ENCODE results near the gene ZNF583.

ZNF583 gene

DNA sequence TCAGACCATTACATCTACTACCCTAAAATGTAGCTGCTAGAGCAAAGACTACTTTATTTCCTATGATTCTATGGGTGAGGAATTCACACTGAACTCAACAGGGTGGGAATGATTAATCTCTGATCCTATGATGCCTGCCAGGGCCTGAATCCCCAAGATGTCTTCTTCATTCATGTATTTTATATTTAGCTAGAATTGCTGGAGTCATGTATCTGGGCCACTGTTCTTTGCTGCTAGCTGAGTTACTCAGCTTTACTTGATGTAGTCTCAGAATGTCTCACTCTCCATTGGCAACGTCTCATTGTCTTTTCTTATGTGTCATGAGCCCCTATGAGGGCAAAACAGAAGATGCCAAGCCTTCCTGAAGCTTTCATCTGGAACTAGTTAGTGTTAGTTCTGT, 31.9 kb upstream of the ZNF583 start:
- TF ChIP-seq, protein P1, sequence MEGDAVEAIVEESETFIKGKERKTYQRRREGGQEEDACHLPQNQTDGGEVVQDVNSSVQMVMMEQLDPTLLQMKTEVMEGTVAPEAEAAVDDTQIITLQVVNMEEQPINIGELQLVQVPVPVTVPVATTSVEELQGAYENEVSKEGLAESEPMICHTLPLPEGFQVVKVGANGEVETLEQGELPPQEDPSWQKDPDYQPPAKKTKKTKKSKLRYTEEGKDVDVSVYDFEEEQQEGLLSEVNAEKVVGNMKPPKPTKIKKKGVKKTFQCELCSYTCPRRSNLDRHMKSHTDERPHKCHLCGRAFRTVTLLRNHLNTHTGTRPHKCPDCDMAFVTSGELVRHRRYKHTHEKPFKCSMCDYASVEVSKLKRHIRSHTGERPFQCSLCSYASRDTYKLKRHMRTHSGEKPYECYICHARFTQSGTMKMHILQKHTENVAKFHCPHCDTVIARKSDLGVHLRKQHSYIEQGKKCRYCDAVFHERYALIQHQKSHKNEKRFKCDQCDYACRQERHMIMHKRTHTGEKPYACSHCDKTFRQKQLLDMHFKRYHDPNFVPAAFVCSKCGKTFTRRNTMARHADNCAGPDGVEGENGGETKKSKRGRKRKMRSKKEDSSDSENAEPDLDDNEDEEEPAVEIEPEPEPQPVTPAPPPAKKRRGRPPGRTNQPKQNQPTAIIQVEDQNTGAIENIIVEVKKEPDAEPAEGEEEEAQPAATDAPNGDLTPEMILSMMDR (IDR thresholded peaks at IDR 0.05; ENCODE audit: extremely low read depth, insufficient read depth, missing control alignments): no peak
- in situ Hi-C loops (cut with MboI; ENCODE audit: low pct_unique_long_range_greater_than_20kb, low sequenced_read_pairs, unreplicated experiment): no loop called here
- DNase-seq (ENCODE audit: low spot score): no peak

DNA sequence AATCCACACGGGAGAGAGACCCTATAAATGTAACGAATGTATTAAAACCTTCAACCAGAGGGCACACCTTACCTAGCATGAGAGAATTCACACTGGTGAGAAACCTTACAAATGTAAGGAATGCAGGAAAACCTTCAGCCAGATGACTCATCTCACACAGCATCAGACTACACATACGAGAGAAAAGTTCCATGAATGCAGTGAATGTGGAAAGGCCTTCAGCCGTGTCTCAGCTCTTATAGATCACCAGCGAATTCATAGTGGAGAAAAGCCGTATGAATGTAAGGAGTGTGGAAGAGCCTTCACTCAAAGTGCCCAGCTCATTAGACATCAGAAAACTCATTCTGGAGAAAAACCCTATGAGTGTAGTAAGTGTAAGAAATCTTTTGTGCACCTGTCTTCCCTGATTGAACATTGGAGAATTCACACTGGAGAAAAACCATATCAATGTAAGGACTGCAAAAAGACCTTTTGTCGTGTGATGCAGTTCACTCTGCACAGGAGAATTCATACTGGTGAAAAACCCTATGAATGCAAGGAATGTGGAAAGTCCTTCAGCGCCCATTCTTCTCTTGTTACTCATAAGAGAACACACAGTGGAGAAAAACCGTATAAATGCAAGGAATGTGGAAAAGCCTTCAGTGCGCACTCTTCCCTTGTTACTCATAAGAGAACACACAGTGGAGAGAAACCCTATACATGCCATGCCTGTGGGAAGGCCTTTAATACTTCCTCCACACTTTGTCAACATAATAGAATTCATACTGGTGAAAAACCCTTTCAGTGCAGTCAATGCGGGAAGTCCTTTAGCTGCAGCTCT, 26.8 kb upstream of the ZNF583 start:
- TF ChIP-seq, protein P1 (IDR thresholded peaks at IDR 0.05; ENCODE audit: extremely low read depth, insufficient read depth, missing control alignments): no peak
- in situ Hi-C loops (cut with MboI; ENCODE audit: low pct_unique_long_range_greater_than_20kb, low sequenced_read_pairs, unreplicated experiment): no loop called here
- no peak for DNase-seq (ENCODE audit: low spot score)

DNA sequence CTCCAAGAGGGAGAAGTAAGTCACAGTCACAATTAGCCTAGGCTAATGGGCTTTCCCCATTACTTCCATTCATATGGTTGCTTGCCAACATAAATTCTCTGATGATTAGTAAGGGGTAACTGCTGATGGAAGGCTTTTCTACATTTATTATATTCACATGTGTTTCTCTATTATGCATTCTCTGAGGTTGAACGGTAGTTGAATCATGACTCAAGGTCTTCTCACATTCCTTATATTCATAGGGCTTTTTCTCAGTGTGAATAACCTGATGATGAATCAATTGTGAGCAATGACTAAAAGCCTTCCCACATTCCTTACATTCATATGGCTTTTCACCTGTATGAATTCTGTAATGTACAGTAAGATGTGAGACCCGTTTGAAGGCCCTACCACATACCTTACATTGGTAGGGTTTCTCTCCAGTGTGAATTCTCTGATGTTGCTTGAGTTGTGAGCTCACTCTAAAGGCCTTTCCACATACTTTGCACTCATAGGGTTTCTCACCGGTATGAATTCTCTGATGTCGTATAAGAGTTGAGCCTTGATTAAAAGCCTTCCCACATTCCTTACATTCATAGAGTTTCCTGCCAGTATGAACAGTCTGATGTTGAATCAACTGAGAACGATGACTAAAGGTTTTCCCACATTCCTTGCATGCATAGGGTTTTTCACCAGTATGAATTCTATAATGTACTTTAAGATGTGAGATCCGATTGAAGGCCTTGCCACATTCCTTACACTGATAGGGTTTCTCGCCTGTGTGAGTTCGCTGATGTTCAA, 20.1 kb upstream of the ZNF583 start:
- TF ChIP-seq, protein P1 (IDR thresholded peaks at IDR 0.05; ENCODE audit: extremely low read depth, insufficient read depth, missing control alignments): no peak
- in situ Hi-C loops (cut with MboI; ENCODE audit: low pct_unique_long_range_greater_than_20kb, low sequenced_read_pairs, unreplicated experiment): no loop called here
- no peak for DNase-seq (ENCODE audit: low spot score)

DNA sequence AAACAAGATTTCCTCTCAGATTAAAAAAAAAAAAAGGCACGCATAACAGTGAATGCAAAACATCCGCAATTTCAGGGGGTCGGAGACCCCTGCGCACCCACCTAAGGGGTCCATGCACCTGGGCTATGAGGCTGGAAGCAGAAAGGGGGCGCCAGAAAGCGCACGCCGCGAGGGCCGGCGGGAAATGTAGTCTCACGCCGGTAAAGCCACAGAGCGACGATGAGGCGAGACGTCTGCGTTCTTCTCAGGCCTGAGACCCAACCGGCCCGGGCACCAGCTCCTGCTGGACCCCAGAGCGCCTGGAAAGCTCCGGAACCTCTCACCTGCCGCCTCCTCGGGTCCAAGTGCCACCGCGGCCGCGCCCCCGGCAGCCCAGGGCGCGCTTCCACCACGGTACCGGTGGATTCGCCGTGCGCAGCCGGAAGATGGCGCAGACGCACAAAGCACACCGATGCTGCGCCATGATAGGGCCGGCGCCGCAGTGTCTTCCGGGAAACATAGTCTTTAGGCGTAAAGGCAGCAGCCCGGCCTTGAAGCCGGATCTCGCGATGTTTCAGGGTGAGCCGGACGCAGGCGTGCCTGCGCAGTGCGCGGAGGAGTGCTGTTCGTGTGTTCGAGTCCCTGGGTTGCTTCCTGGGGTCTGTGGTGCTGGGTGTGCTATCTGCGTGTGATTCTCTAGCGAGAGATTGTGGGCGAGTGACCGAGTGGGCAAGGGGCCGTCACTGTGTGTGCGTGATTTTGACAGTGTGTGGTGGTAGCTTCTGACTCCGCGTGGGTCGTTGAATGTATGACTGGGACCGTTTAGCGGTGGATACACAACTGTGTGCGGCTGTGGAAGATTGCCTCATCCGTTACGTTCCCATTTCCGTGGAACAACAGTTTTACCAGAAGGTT, 10.8 kb upstream of the ZNF583 start, which contains the start of gene ZNF582:
ZNF582 (minus strand) TSS at position 416 of the 894 bp plus-strand sequence. CDS start 1,782 bp downstream, outside the sequence.
- in situ Hi-C loops (cut with MboI; ENCODE audit: low pct_unique_long_range_greater_than_20kb, low sequenced_read_pairs, unreplicated experiment): no loop called here
- DNase-seq (ENCODE audit: low spot score): peak; percentile 94
- TF ChIP-seq, protein P1 (IDR thresholded peaks at IDR 0.05; ENCODE audit: extremely low read depth, insufficient read depth, missing control alignments): peak; percentile 96

DNA sequence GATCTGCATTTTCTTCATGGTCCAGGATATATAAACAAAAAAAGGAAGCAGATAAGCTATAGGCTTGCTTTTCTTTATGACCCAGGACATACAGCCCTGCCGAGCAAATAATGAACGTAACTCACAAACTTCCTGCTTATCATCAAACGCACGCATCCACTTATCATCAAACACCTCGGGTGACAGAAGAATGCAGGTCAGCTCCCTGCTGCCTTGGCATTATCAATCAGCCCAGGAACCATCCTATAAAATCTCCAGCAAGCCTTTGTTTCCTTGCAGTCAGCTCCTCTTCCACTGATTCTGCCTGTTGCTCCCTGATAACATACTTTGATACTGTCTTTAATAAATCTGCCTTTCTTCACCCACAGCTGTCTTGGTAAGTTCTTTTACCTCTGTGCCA, 5.3 kb upstream of the ZNF583 start:
- in situ Hi-C loops (cut with MboI; ENCODE audit: low pct_unique_long_range_greater_than_20kb, low sequenced_read_pairs, unreplicated experiment): no loop called here
- TF ChIP-seq, protein P1 (IDR thresholded peaks at IDR 0.05; ENCODE audit: extremely low read depth, insufficient read depth, missing control alignments): no peak
- DNase-seq (ENCODE audit: low spot score): no peak

DNA sequence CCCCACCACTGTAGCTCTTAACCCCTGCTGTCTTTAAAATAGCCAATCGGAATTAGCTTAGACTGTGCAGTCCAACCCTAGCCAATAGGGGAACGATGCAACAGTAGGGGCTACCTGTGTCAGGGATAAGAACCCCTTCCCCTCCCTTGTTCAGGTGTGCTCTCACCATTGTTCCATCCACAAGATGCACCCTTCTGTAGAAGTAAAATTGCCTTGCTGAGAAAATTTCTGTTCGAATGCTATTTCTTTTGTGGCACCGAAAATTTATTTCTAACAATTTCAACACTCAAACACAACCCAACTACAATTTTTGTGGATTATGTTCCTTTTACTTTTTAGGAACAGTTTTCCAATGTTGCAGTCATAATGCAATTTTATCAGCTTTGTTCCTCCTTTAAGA, 3.6 kb upstream of the ZNF583 start:
- TF ChIP-seq, protein P1 (IDR thresholded peaks at IDR 0.05; ENCODE audit: extremely low read depth, insufficient read depth, missing control alignments): no peak
- no peak for DNase-seq (ENCODE audit: low spot score)
- in situ Hi-C loops (cut with MboI; ENCODE audit: low pct_unique_long_range_greater_than_20kb, low sequenced_read_pairs, unreplicated experiment): no loop called here

Data from GM13977 (cell line).